Measurements from ENCODE around the gene FAM32A. TPM values are rescaled to one million over a fixed set of nuclear protein-coding genes. Genes with fewer than 3 reads are reported as not detected.

FAM32A gene
- polyA plus RNA-seq (2013, experiment 1 of 2; ENCODE audit: insufficient read length): 72.8 TPM
- 76.3 TPM for polyA plus RNA-seq (2013, experiment 2 of 2; ENCODE audit: insufficient read length)

DNA sequence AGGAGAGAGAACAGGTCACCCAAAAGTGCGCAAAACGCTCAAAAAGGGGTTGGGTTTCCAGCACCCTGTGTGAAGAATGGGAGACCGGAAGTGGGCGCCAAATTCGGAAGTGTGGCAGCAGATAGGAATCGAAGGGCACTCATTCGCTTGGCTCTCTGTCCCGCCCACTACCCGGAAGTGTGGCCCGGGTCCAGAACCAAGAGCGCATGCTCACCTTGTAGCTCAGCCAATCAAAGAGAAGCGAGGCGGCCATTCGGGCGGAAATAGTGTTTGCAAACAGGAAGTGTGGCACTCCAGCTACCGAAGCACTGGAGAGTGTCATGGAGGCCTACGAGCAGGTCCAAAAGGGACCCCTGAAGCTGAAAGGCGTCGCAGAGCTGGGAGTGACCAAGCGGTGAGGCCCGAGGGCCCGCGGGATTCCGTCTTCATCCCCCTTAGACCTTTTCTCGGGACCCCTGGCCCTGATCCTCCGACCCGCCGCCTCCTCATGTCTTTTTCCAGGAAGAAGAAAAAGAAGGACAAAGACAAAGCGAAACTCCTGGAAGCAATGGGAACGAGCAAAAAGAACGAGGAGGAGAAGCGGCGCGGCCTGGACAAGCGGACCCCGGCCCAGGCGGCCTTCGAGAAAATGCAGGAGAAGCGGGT, at the start of gene FAM32A:
FAM32A (plus strand) TSS at position 288 of the 645 bp plus-strand sequence; CDS start at position 321, 33 bp downstream.
- DNase-seq: peak; percentile 100

DNA sequence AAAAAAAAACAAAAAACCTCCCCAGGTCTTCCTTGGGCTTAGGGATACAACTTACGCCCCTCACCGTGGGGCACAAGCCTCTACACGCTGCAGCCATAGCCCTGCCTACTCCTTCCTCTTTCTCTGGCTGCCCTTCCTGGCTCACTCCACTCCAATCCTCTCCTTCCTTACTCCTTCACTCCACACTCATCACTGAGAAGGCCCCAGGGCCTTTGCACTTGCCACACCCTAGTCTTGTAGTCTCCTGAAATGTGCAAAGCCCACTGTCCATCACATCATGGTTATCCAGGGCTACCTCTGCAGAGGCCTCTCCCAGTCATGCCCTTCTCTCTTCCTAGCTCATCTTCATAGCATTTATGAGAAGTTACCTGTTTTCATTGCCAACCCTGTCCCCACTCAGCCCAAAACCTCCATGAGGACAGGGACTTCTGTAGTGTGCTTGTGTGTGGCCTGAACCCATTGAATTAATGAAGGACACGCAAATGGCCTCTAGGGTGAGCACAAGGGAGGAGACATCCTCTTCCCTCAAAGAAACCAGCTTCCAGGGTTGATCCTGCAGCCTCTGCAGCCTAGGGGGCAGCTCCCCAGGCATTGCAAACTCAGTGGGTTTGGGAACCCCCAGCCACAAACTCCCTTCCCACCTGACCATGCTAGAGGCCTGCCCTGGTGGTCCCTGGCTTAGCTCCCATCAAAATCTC, 49.6 kb upstream of the FAM32A start:
- no peak for DNase-seq

DNA sequence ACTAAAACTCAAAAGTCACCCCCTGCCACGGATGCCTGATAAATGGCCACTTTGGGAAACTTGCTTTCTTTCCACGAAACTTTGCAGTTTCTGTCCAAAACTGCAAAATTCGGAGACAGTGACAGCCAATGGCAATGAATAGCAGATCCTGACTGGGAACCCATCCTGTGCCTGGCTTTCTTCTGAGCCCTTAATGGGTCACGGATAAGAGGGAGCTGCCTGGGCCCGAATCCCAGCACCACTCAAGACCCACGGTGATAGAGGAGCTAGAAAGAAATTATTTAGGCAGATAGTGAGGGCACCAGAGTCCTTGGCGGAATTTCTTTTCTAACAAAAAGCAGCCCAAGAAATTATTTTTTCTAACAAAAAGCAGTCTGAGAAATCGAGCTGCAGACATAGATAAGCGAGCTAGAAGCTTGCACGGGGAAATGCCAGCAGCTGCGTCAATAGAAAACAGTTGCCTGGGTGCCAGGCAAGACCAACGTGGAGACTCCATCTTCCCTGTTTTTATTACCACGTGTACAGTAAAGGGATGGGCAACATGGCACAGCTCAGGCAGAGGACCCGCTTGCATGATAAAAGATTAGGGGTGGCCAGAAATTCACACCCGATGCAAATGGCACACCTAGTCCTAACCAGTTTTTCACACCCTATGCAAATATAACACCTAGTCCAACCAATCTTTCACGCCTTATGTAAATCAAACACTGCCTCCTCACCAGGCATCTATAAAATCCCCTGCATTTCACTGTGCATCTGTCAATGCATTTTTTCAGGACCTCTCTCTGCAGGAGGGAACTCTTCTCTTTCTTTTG, 48.8 kb upstream of the FAM32A start:
- no peak for DNase-seq

DNA sequence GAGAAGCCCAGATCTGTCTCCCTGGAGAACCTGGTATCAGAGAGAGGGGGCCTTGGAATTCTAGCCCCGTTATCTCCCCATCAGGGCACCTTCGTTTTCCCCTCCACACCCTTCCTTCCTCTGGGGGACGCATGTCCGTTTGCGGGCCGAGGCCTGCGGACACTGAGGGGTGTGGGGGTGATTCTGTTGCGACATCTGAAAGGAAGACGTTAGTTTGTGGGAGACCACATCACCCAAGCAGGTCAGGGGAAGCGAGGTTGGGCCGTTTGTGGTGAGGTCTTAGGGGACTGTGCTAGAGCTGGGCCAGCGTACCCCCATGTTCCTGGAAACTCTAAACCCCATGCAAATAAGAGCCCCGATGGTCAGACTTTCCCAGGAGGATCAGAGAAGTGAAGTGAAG, 45.5 kb upstream of the FAM32A start:
- DNase-seq: no peak

DNA sequence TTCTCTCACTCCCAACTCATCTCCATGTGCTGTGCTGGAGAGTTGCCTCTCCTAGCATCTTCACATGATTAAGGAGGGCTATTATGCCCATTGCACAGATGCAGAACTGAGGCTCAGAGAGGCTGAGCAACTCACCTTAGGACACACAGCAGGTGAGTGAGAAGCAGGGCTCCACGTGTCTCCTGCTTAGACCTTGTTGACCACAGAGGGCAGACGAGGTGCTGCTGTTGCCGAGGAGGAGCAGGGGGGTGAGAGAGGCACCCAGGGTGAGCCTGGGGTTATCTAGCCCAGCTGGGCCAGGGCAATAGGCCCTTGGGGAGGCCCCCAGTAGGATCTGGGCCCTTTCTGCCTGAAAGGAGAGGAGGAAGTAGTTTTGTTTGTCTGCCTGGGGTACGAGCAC, 44.2 kb upstream of the FAM32A start:
- no peak for DNase-seq

DNA sequence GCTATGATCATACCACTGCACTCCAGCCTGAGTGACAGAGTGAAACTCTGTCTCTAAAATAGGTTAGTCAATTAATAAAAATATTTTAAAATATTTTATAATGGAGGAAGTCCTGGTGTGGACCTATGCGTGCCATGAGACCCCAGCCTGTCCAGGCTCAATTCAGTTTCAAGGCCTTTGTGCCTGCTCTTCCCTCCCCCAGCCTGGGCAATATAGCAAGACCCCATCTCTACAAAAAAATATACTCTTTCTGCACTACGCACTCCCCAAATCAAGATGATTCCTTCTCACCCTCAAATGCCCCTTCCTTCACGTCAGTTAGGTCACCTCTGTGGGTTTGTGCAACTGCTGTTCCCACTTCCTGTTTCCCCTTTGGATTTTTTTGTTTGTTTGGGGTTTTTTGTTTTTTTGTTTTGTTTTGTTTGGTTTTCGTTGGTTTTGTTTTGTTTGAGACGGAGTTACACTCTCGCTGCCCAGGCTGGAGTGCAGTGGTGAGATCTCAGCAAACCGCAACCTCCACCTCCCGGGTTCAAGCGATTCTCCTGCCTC, 43.1 kb upstream of the FAM32A start:
- DNase-seq: no peak

DNA sequence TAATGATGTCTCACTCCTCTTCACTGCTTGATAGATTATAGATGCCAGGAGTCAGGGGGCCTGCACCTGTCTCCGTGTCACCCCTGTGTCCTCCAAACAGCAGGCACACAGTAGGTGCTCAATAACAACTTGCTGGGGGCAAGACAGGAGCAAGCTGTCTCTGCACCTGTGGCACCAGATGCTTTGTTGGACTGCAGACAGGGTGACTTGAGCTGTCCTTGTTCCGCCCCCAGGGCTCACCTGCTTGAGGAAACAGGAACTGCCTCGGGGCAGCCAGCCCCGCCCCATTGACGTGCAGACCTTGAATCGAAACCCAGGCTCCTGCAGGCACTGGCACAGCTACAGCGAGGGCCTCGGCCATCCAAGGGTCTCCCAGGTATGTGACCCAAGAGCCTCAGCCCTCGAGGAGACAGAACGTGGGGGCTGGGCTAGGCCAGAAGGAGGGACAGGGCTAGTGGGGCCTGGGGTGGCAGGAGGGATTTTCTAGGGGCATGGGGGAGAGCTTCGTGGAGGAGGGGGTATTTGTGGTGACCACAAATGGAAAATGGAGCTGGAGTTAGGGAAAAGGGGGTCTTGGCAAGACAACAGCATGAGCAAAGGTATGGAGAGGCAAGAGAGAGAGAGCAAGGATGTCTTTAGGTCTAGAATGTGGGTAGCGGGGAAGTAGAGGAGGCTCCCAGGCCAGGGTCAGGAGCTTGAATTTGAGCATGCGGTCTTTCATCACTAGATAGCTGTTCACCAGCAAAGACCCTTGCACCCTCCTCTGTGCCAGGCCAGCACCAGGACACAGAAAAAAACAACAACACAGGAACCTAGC, 41.6 kb upstream of the FAM32A start, which contains the start of gene HSH2D:
HSH2D (plus strand) TSS at position 287 of the 817 bp plus-strand sequence. CDS start 5,066 bp downstream, outside the sequence.
- DNase-seq: no peak

DNA sequence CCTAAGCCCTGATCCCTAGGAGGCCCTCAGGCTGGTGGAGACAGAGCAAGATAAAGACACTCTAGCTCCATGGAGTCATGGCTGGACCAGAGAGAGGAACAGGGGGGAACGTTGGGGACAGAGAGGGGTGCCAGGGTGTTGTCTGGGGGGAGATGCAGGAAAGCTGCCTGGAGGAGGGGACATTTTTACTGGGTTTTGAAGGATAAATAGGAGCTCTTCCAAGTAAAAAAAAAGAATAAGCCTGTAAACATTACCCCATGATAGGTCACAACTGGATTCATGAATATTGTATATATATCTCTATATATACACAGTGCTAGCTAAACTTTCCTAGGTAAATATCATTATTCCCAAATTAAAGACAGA, 41.0 kb upstream of the FAM32A start:
- DNase-seq: no peak

DNA sequence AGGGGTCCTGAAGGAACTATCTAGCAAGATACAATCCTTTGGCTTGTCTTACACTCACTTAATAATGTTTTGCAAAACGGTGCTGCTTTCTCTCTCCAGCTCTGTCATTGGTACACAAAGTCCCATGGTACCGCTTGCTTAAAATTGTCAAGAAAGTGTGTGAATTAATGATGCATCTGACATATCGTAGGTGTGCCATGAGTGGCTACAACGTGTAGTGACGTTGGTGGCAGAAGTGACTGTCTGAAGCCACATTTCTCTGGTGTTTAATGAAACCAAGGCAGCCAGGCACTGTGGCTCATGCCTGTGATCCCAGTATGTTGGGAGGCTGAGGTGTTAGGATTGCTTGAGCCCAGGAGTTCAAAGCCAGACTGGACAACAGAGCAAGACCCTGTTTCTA, 39.1 kb upstream of the FAM32A start:
- DNase-seq: no peak

DNA sequence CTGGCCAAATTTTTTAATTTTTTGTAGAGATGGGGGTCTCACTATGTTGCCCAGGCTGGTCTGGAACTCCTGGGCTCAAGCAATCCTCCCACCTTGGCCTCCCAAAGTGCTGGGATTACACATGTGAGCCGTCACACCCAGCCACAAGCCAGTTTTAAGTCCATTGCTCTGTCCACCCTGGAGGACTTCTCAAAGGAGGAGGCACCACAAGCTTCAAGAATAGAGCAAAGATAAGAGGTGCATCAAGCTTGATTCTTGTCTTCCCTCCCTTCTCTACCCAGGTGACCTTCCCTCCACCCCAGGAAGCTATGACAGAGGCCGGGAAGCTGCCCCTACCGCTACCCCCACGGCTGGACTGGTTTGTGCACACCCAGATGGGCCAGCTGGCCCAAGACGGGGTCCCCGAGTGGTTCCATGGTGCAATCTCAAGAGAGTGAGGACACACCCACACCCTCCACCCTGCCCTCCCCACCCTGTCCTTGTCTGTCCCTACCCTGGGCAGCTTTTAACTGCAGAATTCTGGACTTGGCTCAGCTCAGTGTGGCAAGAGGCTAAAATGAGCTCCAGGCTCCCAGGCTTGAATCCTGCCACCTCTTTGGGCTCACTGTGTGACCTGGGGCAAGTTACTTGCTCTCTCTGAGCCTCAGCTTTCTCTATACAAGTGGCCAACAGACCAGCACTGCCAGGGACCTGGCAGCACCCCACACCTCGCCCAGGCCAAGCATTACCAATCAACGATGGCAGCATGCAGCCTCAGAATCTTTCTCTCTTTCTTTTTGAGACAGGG, 36.6 kb upstream of the FAM32A start:
- no peak for DNase-seq

DNA sequence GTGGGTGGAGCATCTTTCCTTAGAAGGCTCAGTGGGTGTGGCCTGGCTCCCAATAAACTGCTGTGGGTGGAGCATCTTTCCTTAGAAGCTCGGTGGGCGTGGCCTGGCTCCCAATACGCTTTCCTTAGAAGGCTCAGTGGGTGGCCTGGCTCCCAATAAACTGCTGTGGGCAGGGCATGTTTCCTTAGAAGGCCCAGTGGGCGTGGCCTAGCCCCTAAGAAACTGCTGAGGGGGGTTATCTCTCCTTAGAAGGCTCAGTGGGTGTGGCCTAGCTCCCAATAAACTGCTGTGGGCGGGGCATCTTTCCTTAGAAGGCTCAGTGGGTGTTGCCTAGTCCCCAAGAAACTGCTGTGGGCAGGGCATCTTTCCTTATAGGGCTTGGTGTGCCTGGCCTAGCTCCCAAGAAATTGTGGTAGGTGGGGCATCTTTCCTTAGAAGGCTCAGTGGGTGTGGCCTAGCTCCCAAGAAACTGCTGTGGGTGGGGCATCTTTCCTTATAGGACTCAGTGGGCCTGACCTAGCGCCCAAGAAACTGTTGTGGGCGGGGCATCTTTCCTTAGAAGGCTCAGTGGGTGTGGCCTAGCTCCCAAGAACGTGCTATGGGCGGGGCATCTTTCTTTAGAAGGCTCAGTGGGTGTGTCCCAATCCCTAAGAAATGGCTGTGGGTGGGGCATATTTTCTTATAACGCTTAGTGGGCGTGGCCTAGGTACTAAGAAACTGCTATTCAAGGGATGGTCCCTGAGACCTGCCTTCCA, 31.5 kb upstream of the FAM32A start:
- DNase-seq: no peak

DNA sequence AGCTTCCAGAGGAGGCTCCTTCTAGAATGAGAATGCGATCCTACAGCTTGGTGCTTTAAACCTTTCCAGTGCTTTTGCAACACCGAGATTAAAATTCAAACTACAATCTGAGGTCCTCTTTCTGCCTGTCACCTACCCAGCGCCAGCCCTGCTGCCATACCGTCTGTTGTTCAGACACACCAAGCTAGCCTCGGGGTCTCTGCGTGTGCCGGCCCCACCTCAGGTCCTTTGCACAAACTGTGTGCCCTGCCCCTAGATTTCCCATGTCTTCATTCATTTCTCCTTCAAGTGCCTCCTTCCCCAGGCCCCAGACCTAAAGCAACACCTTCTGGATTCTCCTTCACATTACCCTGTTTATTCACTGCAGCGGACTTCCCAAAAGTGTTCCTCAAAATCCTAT, 30.7 kb upstream of the FAM32A start:
- DNase-seq: no peak

DNA sequence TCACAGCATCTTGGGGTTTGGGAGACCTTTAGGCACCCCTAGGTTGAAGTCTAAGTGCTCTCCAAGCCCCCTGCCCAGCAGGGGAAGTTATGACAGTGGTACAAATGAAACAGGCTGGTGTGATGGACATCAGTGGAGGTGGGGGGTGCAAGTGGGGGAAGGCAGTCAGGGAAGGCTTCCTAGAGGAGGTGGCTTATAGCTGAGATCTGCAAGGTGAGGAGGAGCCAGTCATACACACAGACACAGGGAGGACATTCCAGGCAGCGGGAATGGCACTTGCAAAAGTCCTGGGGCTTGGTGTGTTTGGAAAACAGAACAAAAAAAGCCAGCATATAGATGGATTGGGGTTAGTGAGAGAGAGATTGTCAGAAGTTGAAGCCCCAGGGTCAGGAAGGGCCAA, 30.1 kb upstream of the FAM32A start:
- DNase-seq: no peak

DNA sequence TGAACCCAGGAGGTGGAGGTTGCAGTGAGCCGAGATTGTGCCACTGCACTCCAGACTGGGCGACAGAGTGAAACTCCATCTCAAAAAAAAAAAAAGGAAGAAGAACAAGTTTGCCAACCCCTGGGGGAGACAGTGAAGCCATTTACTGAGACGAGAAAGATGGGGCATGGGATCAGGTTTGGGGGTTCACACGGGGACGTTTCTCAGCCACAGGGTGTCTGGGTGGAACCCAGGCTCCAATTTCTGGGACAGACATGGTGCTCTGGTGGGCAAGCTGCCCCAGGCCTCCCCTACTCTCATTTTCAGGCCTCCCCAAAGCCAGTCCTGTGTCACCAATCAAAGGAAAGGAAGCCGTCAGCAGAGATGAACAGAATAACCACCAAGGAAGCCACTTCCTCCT, 28.3 kb upstream of the FAM32A start:
- DNase-seq: no peak

DNA sequence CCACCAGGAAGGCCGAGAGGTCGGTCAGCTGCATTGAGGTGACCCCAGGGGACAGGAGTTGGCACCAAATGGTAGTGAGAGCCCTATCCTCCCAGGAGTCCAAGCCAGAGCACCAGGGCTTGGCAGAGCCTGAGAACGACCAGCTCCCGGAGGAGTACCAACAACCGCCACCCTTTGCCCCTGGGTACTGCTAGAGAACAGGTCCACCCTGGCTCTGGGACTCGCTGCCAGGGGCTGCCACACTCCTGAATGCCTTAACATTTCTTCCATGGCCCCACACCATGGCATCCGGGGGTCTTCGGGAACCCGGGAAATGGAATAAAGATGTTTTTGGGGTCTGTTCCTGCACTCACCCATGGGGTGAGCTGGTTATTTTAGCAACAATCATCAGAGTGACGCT, 27.6 kb upstream of the FAM32A start:
- DNase-seq: no peak

DNA sequence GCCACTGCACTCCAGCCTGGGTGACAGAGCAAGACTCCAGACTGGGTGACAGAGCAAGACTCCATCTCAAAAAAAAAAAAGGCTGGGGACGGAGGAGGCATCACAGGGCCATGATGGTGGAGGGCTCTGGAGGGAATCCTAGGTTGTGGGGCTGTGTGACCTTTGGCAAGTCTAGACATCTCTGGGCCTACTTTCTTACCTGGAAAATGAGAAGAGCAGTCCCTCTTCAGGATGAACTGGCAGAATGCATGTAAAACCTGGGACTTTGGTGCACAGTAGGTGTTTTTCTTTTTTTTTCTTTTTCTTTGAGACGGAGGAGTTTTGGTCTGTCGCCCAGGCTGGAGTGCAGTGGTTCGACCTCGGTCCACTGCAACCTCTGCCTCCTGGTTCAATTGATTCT, 25.6 kb upstream of the FAM32A start:
- no peak for DNase-seq

DNA sequence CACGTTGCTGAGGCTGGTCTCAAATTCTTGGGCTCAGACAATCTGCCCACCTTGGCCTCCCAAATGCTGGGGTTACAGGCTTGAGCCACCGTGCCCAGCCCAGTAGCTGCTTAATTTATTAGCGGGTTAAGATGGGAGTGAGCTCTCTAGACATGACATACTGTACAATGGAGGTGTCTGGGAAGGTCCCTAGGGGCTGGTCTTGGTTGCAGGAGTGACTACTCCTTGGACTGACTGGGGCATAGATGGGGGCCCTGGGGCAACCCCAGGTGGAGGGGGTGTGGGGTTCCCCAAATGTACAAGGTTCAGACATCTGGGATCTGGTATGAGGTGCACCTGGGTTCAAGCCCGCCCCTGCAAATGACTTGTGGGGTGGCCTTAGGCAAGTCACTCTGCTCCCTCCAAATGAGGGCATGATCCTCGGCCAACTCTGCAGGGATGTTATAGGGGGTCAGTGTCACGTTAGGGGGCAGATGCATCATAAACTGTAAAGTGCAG, 24.7 kb upstream of the FAM32A start:
- DNase-seq: no peak

DNA sequence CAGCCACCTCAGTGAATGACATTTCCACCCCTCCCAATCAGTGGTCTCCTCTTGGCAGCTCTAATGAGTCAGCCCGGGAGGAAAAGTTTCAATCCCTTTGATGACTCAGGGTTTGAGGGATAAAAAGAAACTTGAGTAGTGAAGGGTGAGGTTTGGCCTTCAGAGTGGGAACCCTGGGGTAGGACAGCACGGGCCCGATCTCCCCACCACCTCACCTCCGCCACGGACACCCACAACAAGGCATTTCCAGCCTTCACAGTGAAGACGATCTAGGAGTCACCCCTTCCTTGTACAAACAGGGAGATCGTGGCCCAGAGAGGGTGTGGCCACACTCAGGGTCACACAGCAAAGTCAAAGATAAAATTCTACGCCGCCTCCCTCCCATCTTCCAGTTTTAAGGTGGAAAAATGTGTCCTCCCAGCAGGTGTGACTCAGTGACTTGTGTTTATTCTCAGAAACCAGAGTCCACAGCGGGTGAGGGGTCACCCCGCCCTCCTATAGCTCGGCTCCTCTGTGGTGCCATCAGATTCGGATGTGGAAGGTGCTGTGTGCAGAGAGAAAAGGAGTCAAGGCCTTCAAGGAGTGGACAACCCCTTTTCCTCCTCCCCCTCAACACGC, 24.2 kb upstream of the FAM32A start:
- peak; percentile 62 for DNase-seq

DNA sequence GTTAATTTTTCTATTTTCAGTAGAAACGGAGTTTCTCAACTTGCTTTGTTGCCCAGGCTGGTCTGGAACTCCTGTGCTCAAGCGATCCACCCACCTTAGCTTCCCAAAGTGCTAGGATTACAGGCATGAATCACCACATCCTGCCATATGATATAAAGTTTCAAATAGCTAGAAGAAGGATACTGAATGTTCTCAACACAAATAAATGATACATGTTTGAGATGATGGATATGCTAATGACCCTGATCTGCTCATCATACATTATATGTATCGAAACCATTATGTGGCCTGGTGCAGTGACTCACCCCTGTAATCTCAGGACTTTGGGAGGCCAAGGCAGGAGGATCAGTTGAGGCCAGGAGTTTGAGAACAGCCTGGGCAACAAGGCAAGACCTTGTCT, 23.4 kb upstream of the FAM32A start:
- DNase-seq: peak; percentile 31
